Vagina (tissue), 2 donors: ENCODE measurements around the gene GPX4. TPM values are rescaled to one million over a fixed set of nuclear protein-coding genes. Genes with fewer than 3 reads are reported as not detected.

ENCODE experiments used
- DNase-seq, 2 donors: peaks; one replicate each; pipeline ENCODE4 v3.0.0-alpha.2; 2017; ENCODE audit errors: extremely low spot score in 2 of 2
- H3K27ac ChIP-seq: fragments of 200-600 bp; sonication (generic); one replicate; pipeline ENCODE4 v1.5.1; 2019
- H3K27me3 ChIP-seq: fragments of 200-600 bp; sonication (generic); one replicate; pipeline ENCODE4 v1.5.1; 2019
- H3K36me3 ChIP-seq, 2 donors: fragments of 200-600 bp; sonication (generic); one replicate each; pipeline ENCODE4 v1.5.1; 2017 to 2019
- H3K4me1 ChIP-seq: fragments of 200-600 bp; sonication (generic); one replicate; pipeline ENCODE4 v1.5.1; 2019
- H3K4me3 ChIP-seq, 2 donors: fragments of 200-600 bp; sonication (generic); 1 replicate in 1 of 2; 2 replicates in 1 of 2; pipeline ENCODE4 v1.5.1; 2016 to 2019
- H3K9me3 ChIP-seq: fragments of 200-600 bp; sonication (generic); one replicate; pipeline ENCODE4 v1.5.1; 2019
- POLR2A ChIP-seq, 2 donors: fragments of 450-650 bp; IDR thresholded peaks; one replicate each; pipeline ENCODE4 v1.6.1; 2017; ENCODE audit warnings: antibody characterized with exemption in 2 of 2, mild to moderate bottlenecking in 2 of 2, moderate library complexity in 2 of 2
- POLR2AphosphoS5 ChIP-seq, 2 donors: sonication (generic); formaldehyde crosslinking; IDR thresholded peaks; one replicate each; pipeline ENCODE4 v1.9.0; 2017; ENCODE audit warnings: antibody characterized with exemption in 2 of 2, mild to moderate bottlenecking in 2 of 2, low read depth in 1 of 2; ENCODE audit not compliant: insufficient read depth in 1 of 2
- intact Hi-C: fragments of 100-400 bp; cut with DNase I; formaldehyde crosslinking; loops from one replicate; pipeline ENCODE4 v1.15.1; 2023
- total RNA-seq: library from RNA; depleted of rRNA; stranded (reverse); fragments of >200 nt; gene quantifications from one replicate; pipeline ENCODE4 v1.2.3, GENCODE V29; 2016
- TF ChIP-seq, protein P1 (sequence below), 3 experiments: fragments of 450-650 bp in 2 of 3; fragments of 200-600 bp in 1 of 3; sonication (generic) in 1 of 3; IDR thresholded peaks; one replicate each; pipeline ENCODE4 v1.5.1; 2017 to 2019; ENCODE audit warnings: antibody characterized with exemption in 3 of 3, mild to moderate bottlenecking in 2 of 3, moderate library complexity in 2 of 3

GPX4 gene
- total RNA-seq, 1 donor from 2014 or later: 524 TPM

DNA sequence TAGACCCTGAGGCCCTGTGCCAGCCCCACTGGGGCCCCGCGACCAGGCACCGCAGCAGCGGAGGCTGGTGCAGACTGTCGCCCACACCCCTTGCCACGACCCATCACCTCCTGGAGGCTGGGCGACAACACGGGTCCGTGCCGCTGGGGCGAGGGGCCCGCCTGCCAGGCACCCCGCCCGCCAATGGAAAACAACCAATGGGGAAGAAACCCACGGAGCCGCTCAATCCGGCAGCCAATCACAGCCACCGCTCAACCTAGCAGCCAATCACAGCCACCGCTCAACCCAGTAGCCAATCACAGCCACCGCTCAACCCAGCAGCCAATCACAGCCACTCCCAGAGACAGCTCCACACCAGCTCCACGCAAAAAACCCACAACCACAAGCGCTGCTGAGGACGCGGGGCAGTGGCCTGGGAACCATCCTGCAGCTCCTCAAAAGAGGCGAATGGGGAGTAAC, 29.7 kb downstream of the GPX4 start:
- no peak for DNase-seq
- TF ChIP-seq, protein P1, sequence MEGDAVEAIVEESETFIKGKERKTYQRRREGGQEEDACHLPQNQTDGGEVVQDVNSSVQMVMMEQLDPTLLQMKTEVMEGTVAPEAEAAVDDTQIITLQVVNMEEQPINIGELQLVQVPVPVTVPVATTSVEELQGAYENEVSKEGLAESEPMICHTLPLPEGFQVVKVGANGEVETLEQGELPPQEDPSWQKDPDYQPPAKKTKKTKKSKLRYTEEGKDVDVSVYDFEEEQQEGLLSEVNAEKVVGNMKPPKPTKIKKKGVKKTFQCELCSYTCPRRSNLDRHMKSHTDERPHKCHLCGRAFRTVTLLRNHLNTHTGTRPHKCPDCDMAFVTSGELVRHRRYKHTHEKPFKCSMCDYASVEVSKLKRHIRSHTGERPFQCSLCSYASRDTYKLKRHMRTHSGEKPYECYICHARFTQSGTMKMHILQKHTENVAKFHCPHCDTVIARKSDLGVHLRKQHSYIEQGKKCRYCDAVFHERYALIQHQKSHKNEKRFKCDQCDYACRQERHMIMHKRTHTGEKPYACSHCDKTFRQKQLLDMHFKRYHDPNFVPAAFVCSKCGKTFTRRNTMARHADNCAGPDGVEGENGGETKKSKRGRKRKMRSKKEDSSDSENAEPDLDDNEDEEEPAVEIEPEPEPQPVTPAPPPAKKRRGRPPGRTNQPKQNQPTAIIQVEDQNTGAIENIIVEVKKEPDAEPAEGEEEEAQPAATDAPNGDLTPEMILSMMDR (IDR thresholded peaks at IDR 0.05): no peak
- TF ChIP-seq POLR2AphosphoS5 (IDR thresholded peaks at IDR 0.05; ENCODE audit: insufficient read depth in 1 of 2, low read depth in 1 of 2): peak in 1 of 2 donors; percentile 16
- Histone ChIP-seq H3K36me3 (no peaks in the 10 kb centered on the region), H3K9me3 (no peaks in the 10 kb centered on the region), H3K27ac (peak overlapping the region; percentile 87), H3K27me3 (no peaks in the 10 kb centered on the region), H3K4me1 (peaks cover 84% of the 10 kb centered on the region), H3K4me3 (peak overlapping the region in 1 of 2 donors; percentile 67)
- intact Hi-C loops: loop anchor here (5.0 kb wide), 1 partner anchor 39 kb away; the partner anchor contains the start of gene SBNO2

DNA sequence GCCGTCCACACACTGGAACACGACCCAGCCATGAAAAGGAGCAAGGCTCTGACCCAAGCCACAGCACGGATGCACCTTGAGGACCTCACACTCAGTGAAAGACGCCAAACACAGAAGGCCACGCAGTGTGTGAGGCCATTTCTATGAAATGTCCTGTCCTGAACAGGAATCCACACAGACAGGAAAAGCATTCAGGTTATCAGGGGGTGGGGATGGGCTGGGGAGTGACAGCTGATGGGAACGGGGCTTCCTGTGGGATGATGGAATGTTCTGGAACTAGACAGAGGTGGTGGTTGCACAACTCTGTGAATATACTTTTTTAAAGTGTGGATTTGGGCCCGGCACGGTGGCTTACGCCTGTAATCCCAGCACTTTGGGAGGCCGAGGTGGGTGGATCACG, 30.6 kb downstream of the GPX4 start:
- H3K27me3 ChIP-seq: no peaks in the 10 kb centered on the region
- no peaks in the 10 kb centered on the region for H3K9me3 ChIP-seq
- TF ChIP-seq, protein P1 (IDR thresholded peaks at IDR 0.05): no peak
- TF ChIP-seq POLR2AphosphoS5 (IDR thresholded peaks at IDR 0.05; ENCODE audit: insufficient read depth in 1 of 2, low read depth in 1 of 2) (no peak), POLR2A (IDR thresholded peaks at IDR 0.05) (no peak)
- H3K27ac ChIP-seq: peak overlapping the region; percentile 87
- DNase-seq: no peak
- H3K4me1 ChIP-seq: peaks cover 75% of the 10 kb centered on the region
- intact Hi-C loops: loop anchor here (5.0 kb wide), 1 partner anchor 38 kb away; the partner anchor contains the start of gene SBNO2
- H3K36me3 ChIP-seq: no peaks in the 10 kb centered on the region
- no peak overlapping the region for H3K4me3 ChIP-seq

DNA sequence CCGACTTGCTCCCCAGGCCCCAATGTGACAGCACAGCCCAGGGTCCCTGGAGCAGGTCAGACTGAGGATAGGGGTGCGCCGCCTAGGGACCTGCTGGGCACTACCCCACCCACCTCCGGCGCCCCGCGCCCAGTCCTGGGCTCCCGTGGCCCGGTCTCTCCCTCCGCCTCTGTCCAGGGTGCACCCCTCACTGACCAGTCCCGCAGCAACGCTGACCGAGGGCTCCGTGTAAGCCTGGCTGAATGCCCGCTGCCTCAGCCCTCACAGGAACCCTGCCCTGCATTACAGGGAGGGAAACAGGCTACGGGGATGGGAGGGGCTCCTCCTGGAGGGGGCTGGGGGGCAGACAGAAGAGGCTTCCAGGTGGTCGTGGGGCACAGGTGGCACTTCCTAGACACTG, 31.7 kb downstream of the GPX4 start:
- H3K4me1 ChIP-seq: peaks cover 65% of the 10 kb centered on the region
- peak overlapping the region; percentile 1 for H3K27ac ChIP-seq
- TF ChIP-seq POLR2A (IDR thresholded peaks at IDR 0.05) (no peak), POLR2AphosphoS5 (IDR thresholded peaks at IDR 0.05; ENCODE audit: insufficient read depth in 1 of 2, low read depth in 1 of 2) (no peak)
- TF ChIP-seq, protein P1 (IDR thresholded peaks at IDR 0.05): no peak
- intact Hi-C loops: no loop called here
- H3K27me3 ChIP-seq: no peaks in the 10 kb centered on the region
- DNase-seq: no peak
- no peak overlapping the region for H3K4me3 ChIP-seq
- H3K36me3 ChIP-seq: no peaks in the 10 kb centered on the region
- H3K9me3 ChIP-seq: no peaks in the 10 kb centered on the region

DNA sequence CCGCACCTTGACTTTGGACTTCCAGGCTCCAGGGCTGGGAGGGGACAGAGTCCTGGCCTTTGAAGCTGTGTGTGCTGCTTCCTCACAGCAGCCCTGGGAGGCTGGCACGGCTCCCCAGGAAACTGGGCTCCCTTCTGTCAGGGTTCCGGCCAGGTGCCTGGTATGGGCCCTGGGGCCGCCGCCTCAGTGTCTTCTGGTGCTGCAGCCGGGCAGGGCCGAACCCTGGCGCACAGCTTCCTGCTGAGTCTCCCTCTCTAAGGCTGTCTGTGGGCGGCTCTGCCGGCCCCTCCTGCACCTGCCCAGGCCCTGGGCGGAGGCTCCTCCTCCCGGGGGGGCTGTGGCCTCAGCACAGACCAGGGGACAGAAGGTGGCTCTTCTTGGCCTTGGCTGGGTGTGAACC, 32.4 kb downstream of the GPX4 start:
- H3K4me1 ChIP-seq: peaks cover 57% of the 10 kb centered on the region
- H3K27ac ChIP-seq: peak overlapping the region; percentile 1

More for the DNA sequence above, 32.4 kb downstream of the GPX4 start:
- H3K4me3 ChIP-seq: no peak overlapping the region
- H3K27me3 ChIP-seq: no peaks in the 10 kb centered on the region
- intact Hi-C loops: no loop called here
- DNase-seq: no peak
- no peaks in the 10 kb centered on the region for H3K36me3 ChIP-seq
- no peaks in the 10 kb centered on the region for H3K9me3 ChIP-seq
- TF ChIP-seq, protein P1 (IDR thresholded peaks at IDR 0.05): no peak
- TF ChIP-seq POLR2A (IDR thresholded peaks at IDR 0.05): no peak
- no peak for TF ChIP-seq POLR2AphosphoS5 (IDR thresholded peaks at IDR 0.05; ENCODE audit: insufficient read depth in 1 of 2, low read depth in 1 of 2)
